NCI-H2227 (cell line): Measurements from ENCODE around the gene C3orf33.

Experiments
- DNase-seq: peaks from one replicate; lab custom pipeline; 2025; ENCODE audit not compliant: unreplicated experiment; lab: John Stamatoyannopoulos, UW

The C3orf33 gene

GRCh38 chr3:155790272-155790925, 15.7 kb downstream of the C3orf33 start:
- DNase-seq, result no peak

- no peak for DNase-seq
Measured at GRCh38 chr3:155785662-155786295, 20.3 kb downstream of the C3orf33 start.

GRCh38 chr3:155782390-155782953, 23.6 kb downstream of the C3orf33 start:
- DNase-seq, result no peak

GRCh38 chr3:155780291-155780690, 25.8 kb downstream of the C3orf33 start:
- DNase-seq, result no peak

- no peak for DNase-seq
Measured at GRCh38 chr3:155778462-155778861, 27.6 kb downstream of the C3orf33 start.

GRCh38 chr3:155772801-155773200, 33.3 kb downstream of the C3orf33 start:
- no peak for DNase-seq

- DNase-seq, result no peak
Measured at GRCh38 chr3:155771126-155771525, 35.0 kb downstream of the C3orf33 start.

GRCh38 chr3:155766206-155766605, 39.9 kb downstream of the C3orf33 start:
- DNase-seq, result no peak

GRCh38 chr3:155763870-155764463, 42.1 kb downstream of the C3orf33 start:
- DNase-seq, result no peak

GRCh38 chr3:155760653-155761052, 45.4 kb downstream of the C3orf33 start:
- no peak for DNase-seq

GRCh38 chr3:155757577-155757976, 48.5 kb downstream of the C3orf33 start:
- DNase-seq, result no peak

- DNase-seq, result peak; percentile 4
Measured at GRCh38 chr3:155753038-155753639, 52.9 kb downstream of the C3orf33 start.

GRCh38 chr3:155748611-155749365, 57.3 kb downstream of the C3orf33 start:
- DNase-seq, result no peak

GRCh38 chr3:155747946-155748290, 58.2 kb downstream of the C3orf33 start:
- DNase-seq, result peak; percentile 25

GRCh38 chr3:155747286-155747945, 58.7 kb downstream of the C3orf33 start:
- DNase-seq, result peak; percentile 25

GRCh38 chr3:155746703-155747102, 59.4 kb downstream of the C3orf33 start:
- no peak for DNase-seq

- peak; percentile 68 for DNase-seq
Measured at GRCh38 chr3:155745795-155746550, 60.1 kb downstream of the C3orf33 start.

- DNase-seq, result peak; percentile 82
Measured at GRCh38 chr3:155744626-155745324, 61.3 kb downstream of the C3orf33 start, which contains the start of gene PLCH1. TSS of gene PLCH1 (minus strand) at chr3:155745071. CDS start at chr3:155704224, 40,847 bp downstream.

- DNase-seq, result peak; percentile 84
Measured at GRCh38 chr3:155744010-155744625, 62.0 kb downstream of the C3orf33 start.
